ENCODE data around the gene SIDT2.

The SIDT2 gene

GRCh38 chr11:117187799-117188481 is 9.4 kb downstream of the SIDT2 start:
- in situ Hi-C loops (cut with MboI; ENCODE audit: low sequenced_read_pairs): no loop called here

GRCh38 chr11:117188620-117189081 is 10.1 kb downstream of the SIDT2 start:
- in situ Hi-C loops (cut with MboI; ENCODE audit: low sequenced_read_pairs): no loop called here

- in situ Hi-C loops (cut with MboI; ENCODE audit: low sequenced_read_pairs): no loop called here
These were observed 10.8 kb downstream of the SIDT2 start for GRCh38 chr11:117189191-117189940.

- in situ Hi-C loops (cut with MboI; ENCODE audit: low sequenced_read_pairs): no loop called here
These were observed 11.5 kb downstream of the SIDT2 start for GRCh38 chr11:117189941-117190544.

- in situ Hi-C loops (cut with MboI; ENCODE audit: low sequenced_read_pairs): no loop called here
These were observed 13.3 kb downstream of the SIDT2 start for GRCh38 chr11:117191680-117192400.

- in situ Hi-C loops (cut with MboI; ENCODE audit: low sequenced_read_pairs): no loop called here
These were observed 13.9 kb downstream of the SIDT2 start for GRCh38 chr11:117192401-117192875.

GRCh38 chr11:117193130-117194020 is 14.8 kb downstream of the SIDT2 start:
- in situ Hi-C loops (cut with MboI; ENCODE audit: low sequenced_read_pairs): no loop called here

- in situ Hi-C loops (cut with MboI; ENCODE audit: low sequenced_read_pairs): no loop called here
These were observed 15.7 kb downstream of the SIDT2 start for GRCh38 chr11:117194267-117194666.

GRCh38 chr11:117195258-117195657 is 16.7 kb downstream of the SIDT2 start:
- in situ Hi-C loops (cut with MboI; ENCODE audit: low sequenced_read_pairs): no loop called here

- in situ Hi-C loops (cut with MboI; ENCODE audit: low sequenced_read_pairs): no loop called here
These were observed 17.2 kb downstream of the SIDT2 start for GRCh38 chr11:117195761-117196160.

GRCh38 chr11:117197006-117197405 is 18.5 kb downstream of the SIDT2 start:
- in situ Hi-C loops (cut with MboI; ENCODE audit: low sequenced_read_pairs): no loop called here

- in situ Hi-C loops (cut with MboI; ENCODE audit: low sequenced_read_pairs): no loop called here
These were observed 19.2 kb downstream of the SIDT2 start for GRCh38 chr11:117197516-117198456.

GRCh38 chr11:117198613-117199012 is 20.1 kb downstream of the SIDT2 start:
- in situ Hi-C loops (cut with MboI; ENCODE audit: low sequenced_read_pairs): no loop called here

GRCh38 chr11:117199053-117199915 is 20.7 kb downstream of the SIDT2 start, which contains the start of gene TAGLN:
Gene TAGLN (plus strand): TSS chr11:117199370. CDS start chr11:117203014, 3,644 bp downstream.
- in situ Hi-C loops (cut with MboI; ENCODE audit: low sequenced_read_pairs): no loop called here

- in situ Hi-C loops (cut with MboI; ENCODE audit: low sequenced_read_pairs): no loop called here
These were observed 21.6 kb downstream of the SIDT2 start for GRCh38 chr11:117199916-117200812.

GRCh38 chr11:117200813-117201657 is 22.5 kb downstream of the SIDT2 start:
- in situ Hi-C loops (cut with MboI; ENCODE audit: low sequenced_read_pairs): no loop called here

All from hTERT RPE-1 (cell line).